NCI-H1417 (cell line): ENCODE measurements around the gene MUCL1.

Experiments
- DNase-seq, 3 experiments: peaks; one replicate each; lab custom pipeline; 2025; lab: John Stamatoyannopoulos, UW

Gene MUCL1

DNA sequence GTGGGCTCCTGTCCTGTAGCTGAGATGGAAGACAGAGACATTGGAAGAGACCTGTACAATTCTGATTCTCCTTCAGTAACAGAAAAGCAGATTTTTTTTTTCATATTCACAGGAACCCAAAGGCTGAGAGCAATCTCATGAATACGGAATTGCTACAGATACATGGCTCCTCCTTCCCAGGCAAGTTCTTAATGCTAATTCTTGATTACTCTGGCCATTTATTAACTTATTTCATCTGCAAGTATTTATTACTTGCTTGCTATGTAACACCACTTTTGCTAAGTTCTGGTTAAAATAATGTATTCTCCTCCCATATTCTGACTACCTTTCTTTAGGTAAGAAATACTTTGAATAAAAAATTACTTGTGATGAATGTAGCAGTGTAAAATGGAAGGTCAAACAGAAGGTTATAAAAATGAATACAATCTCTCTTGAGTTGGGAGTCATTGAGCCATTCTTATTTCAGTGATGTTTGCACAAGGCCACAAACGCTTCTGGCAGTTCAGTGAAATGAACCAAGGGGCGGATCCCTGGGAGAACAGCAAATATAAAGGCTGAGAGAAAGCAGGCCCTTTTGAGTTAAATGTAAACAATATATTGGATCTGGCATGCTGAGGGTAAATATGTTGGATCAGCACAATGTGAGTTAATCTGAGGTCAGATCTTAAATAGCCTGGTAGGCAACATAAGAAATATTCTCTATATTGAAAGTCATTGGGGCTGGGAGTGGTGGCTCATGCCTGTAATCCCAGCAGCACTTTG is 37.6 kb downstream of the MUCL1 start:
- peak; percentile 89 to 99 (median 97) for DNase-seq
